ENCODE results near the gene SGTB.

The SGTB gene

DNA sequence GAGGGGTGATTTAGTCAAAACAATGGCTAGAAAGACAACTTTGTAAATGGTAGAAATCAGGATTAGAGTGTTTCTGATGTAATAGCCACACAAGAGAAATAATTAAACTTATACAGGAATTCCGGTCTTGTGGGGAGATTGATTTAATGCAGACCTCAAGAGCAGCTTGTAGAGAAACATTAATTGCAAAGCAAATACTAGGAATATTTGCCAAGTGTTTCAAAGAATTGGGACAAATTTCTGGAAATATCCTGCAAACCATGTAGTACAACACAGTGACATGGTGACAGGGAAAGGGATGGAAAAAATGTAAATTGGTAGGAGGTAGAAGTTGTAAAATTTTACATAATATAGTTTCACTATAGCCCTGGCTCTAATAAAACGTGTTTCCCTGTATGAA, 29.0 kb upstream of the SGTB start:
- Histone ChIP-seq H2BK120ac (ENCODE audit: low read depth, low read length) (no peak overlapping the region), H3K4ac (ENCODE audit: low read length) (no peak overlapping the region), H3K23ac (ENCODE audit: low read depth, low read length, poor library complexity) (no peak overlapping the region), H2BK5ac (ENCODE audit: low read length) (no peak overlapping the region), H2BK12ac (ENCODE audit: low read length) (no peak overlapping the region), H3K27me3 (ENCODE audit: control insufficient read depth in 3 of 3, insufficient read depth in 3 of 3, low read depth in 1 of 3, low read length in 3 of 3) (no peaks in the 10 kb centered on the region), H2AK5ac (ENCODE audit: low read depth, low read length) (no peak overlapping the region), H3K18ac (ENCODE audit: low read length) (no peak overlapping the region), H3K14ac (ENCODE audit: low read length) (no peak overlapping the region), H3K9ac (ENCODE audit: low read depth, low read length, poor library complexity) (no peak overlapping the region), H3K4me2 (ENCODE audit: insufficient read depth, low read length, poor library complexity, severe bottlenecking) (no peak overlapping the region), H3K4me1 (ENCODE audit: control insufficient read depth in 2 of 2, insufficient read depth in 1 of 2, low read depth in 1 of 2, low read length in 2 of 2) (peaks cover 0 to 3% of the 10 kb centered on the region in 2 donors), H4K91ac (ENCODE audit: low read depth, low read length, poor library complexity) (no peak overlapping the region), H3K4me3 (ENCODE audit: low read length in 2 of 2) (no peak overlapping the region), H2BK15ac (ENCODE audit: low read length) (no peak overlapping the region), H3K79me1 (ENCODE audit: low read depth, low read length) (no peaks in the 10 kb centered on the region), H4K8ac (ENCODE audit: low read depth, low read length) (no peak overlapping the region), H2AFZ (ENCODE audit: low read length) (no peak overlapping the region), H3K27ac (replicated peaks; ENCODE audit: low read length) (no peak overlapping the region), H3K36me3 (replicated peaks in 1 of 2; ENCODE audit: control insufficient read depth in 2 of 2, insufficient read depth in 2 of 2, low read length in 2 of 2) (no peaks in the 10 kb centered on the region), H3K9me3 (replicated peaks in 1 of 2; ENCODE audit: control insufficient read depth in 2 of 2, insufficient read depth in 1 of 2, low read depth in 1 of 2, low read length in 2 of 2) (peaks cover 0 to 2% of the 10 kb centered on the region in 2 donors)
- no CpG with 5 or more reads among the region's 2 CpGs for WGBS, 2 donors (ENCODE audit: extremely low coverage in 2 of 2, insufficient read length in 2 of 2, insufficient replicate concordance in 1 of 2)
- no peak for DNase-seq (ENCODE audit: low spot score)

DNA sequence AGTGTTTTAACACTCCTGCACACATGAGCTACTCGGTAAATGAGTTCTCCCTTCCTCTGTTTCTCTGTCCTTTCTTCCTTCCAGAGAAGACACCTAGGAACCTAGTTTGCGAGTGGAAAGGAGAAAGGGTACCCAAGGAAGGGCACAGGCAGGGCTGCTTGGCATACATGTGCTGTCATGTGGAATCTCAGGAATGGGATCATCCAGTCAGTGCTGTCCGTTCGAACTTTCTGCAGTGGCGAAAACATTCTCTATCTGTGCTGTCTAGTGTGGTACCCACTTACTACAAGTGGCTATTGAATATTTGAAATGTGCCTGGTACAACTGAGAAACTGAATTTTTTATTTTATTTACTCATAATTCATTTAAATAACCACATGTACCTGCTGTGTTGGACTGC, 28.0 kb upstream of the SGTB start:
- Histone ChIP-seq H2AK5ac (ENCODE audit: low read depth, low read length) (no peak overlapping the region), H3K36me3 (replicated peaks in 1 of 2; ENCODE audit: control insufficient read depth in 2 of 2, insufficient read depth in 2 of 2, low read length in 2 of 2) (no peaks in the 10 kb centered on the region), H3K4me2 (ENCODE audit: insufficient read depth, low read length, poor library complexity, severe bottlenecking) (no peak overlapping the region), H3K27ac (replicated peaks; ENCODE audit: low read length) (no peak overlapping the region), H2BK15ac (ENCODE audit: low read length) (no peak overlapping the region), H3K23ac (ENCODE audit: low read depth, low read length, poor library complexity) (no peak overlapping the region), H2BK12ac (ENCODE audit: low read length) (no peak overlapping the region), H4K8ac (ENCODE audit: low read depth, low read length) (no peak overlapping the region), H3K79me1 (ENCODE audit: low read depth, low read length) (no peaks in the 10 kb centered on the region), H3K4me3 (ENCODE audit: low read length in 2 of 2) (no peak overlapping the region), H4K91ac (ENCODE audit: low read depth, low read length, poor library complexity) (no peak overlapping the region), H3K4ac (ENCODE audit: low read length) (no peak overlapping the region), H3K27me3 (ENCODE audit: control insufficient read depth in 3 of 3, insufficient read depth in 3 of 3, low read depth in 1 of 3, low read length in 3 of 3) (no peaks in the 10 kb centered on the region), H3K9me3 (replicated peaks in 1 of 2; ENCODE audit: control insufficient read depth in 2 of 2, insufficient read depth in 1 of 2, low read depth in 1 of 2, low read length in 2 of 2) (peaks cover 0 to 2% of the 10 kb centered on the region in 2 donors), H3K9ac (ENCODE audit: low read depth, low read length, poor library complexity) (no peak overlapping the region), H3K14ac (ENCODE audit: low read length) (no peak overlapping the region), H3K18ac (ENCODE audit: low read length) (no peak overlapping the region), H2BK120ac (ENCODE audit: low read depth, low read length) (no peak overlapping the region), H2AFZ (ENCODE audit: low read length) (no peak overlapping the region), H3K4me1 (ENCODE audit: control insufficient read depth in 2 of 2, insufficient read depth in 1 of 2, low read depth in 1 of 2, low read length in 2 of 2) (peaks cover 0 to 2% of the 10 kb centered on the region in 2 donors), H2BK5ac (ENCODE audit: low read length) (no peak overlapping the region)
- no peak for DNase-seq (ENCODE audit: low spot score)
- whole genome bisulfite sequencing, 2 donors (ENCODE audit: extremely low coverage in 2 of 2, insufficient read length in 2 of 2, insufficient replicate concordance in 1 of 2): no CpG with 5 or more reads among the region's 5 CpGs

DNA sequence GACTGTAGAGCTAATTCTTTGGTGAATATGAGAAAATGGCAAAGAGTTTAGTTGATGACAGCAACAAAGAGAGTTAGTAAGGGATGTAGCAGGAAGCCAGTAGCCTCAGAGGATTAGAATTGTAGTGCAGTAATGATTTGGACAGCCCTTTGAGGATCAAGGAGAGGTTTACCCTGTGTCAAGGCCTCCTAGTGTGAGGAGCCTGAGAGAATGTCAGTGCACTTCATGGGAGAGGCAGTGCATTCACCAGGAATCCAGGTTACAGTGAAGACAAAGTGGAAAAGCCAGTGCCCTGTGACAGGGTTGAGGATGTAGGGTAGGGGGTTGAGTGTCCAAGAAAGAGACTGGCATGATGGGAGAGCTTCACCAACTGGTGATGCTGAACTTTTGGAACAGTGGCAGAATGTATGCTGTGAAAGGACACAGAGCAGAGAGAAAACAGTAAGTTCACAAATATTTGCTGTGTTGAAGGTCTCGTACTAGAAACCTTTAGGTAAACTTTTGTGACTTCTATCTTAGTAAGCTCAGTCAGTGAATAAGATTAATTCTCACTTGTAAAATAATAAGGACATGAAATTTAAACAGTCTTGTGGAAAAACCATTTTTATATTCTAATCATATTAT, 27.4 kb upstream of the SGTB start:
- no peak for DNase-seq (ENCODE audit: low spot score)
- Histone ChIP-seq H3K27me3 (ENCODE audit: control insufficient read depth in 3 of 3, insufficient read depth in 3 of 3, low read depth in 1 of 3, low read length in 3 of 3) (no peaks in the 10 kb centered on the region), H3K4me1 (ENCODE audit: control insufficient read depth in 2 of 2, insufficient read depth in 1 of 2, low read depth in 1 of 2, low read length in 2 of 2) (peaks cover 0 to 2% of the 10 kb centered on the region in 2 donors), H4K8ac (ENCODE audit: low read depth, low read length) (no peak overlapping the region), H3K14ac (ENCODE audit: low read length) (no peak overlapping the region), H3K18ac (ENCODE audit: low read length) (peak overlapping the region; percentile 27), H3K27ac (replicated peaks; ENCODE audit: low read length) (no peak overlapping the region), H3K4ac (ENCODE audit: low read length) (no peak overlapping the region), H3K4me3 (ENCODE audit: low read length in 2 of 2) (no peak overlapping the region), H2BK120ac (ENCODE audit: low read depth, low read length) (no peak overlapping the region), H2AK5ac (ENCODE audit: low read depth, low read length) (no peak overlapping the region), H3K9me3 (replicated peaks in 1 of 2; ENCODE audit: control insufficient read depth in 2 of 2, insufficient read depth in 1 of 2, low read depth in 1 of 2, low read length in 2 of 2) (peaks cover 0 to 2% of the 10 kb centered on the region in 2 donors), H2BK5ac (ENCODE audit: low read length) (no peak overlapping the region), H3K4me2 (ENCODE audit: insufficient read depth, low read length, poor library complexity, severe bottlenecking) (no peak overlapping the region), H2BK12ac (ENCODE audit: low read length) (no peak overlapping the region), H3K36me3 (replicated peaks in 1 of 2; ENCODE audit: control insufficient read depth in 2 of 2, insufficient read depth in 2 of 2, low read length in 2 of 2) (no peaks in the 10 kb centered on the region), H2BK15ac (ENCODE audit: low read length) (no peak overlapping the region), H2AFZ (ENCODE audit: low read length) (no peak overlapping the region), H3K23ac (ENCODE audit: low read depth, low read length, poor library complexity) (no peak overlapping the region), H3K9ac (ENCODE audit: low read depth, low read length, poor library complexity) (no peak overlapping the region), H4K91ac (ENCODE audit: low read depth, low read length, poor library complexity) (no peak overlapping the region), H3K79me1 (ENCODE audit: low read depth, low read length) (no peaks in the 10 kb centered on the region)
- WGBS, 2 donors (ENCODE audit: extremely low coverage in 2 of 2, insufficient read length in 2 of 2, insufficient replicate concordance in 1 of 2): no CpG with 5 or more reads among the region's 1 CpG

DNA sequence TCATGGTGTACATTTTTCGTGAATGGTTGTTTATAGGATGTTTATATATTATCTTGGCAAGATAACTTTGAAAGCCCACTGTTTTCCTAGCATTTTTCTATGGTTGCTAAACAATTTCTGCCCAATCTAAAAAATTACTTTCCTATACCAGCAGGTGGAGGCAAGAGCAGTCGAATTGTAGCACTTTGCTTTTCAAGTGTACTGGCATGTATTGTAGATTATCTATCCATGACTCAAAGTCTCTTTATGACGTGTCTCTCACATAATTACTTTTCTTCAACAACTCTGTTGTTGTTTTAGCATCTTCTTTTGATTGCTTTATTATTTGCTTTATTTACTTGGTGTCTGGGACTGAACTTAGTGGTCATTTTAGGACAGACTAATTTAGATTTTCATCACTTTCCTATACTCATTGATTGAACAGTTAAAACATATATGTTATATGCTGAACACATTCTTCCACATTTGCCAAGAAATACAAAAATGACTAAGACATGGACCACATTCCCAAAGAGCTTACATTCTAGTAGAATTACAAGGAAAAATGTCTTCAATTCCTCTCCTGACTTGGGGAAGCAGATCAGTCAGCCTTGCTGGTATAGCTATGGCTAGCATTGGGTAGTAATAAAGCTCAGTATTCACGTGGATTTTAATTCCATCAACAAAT, 20.8 kb upstream of the SGTB start:
- Histone ChIP-seq H2AK5ac (ENCODE audit: low read depth, low read length) (no peak overlapping the region), H4K8ac (ENCODE audit: low read depth, low read length) (no peak overlapping the region), H3K4me2 (ENCODE audit: insufficient read depth, low read length, poor library complexity, severe bottlenecking) (no peak overlapping the region), H3K9me3 (replicated peaks in 1 of 2; ENCODE audit: control insufficient read depth in 2 of 2, insufficient read depth in 1 of 2, low read depth in 1 of 2, low read length in 2 of 2) (peaks cover 2 to 5% of the 10 kb centered on the region in 2 donors), H2AFZ (ENCODE audit: low read length) (no peak overlapping the region), H2BK5ac (ENCODE audit: low read length) (no peak overlapping the region), H3K4me3 (ENCODE audit: low read length in 2 of 2) (no peak overlapping the region), H3K36me3 (replicated peaks in 1 of 2; ENCODE audit: control insufficient read depth in 2 of 2, insufficient read depth in 2 of 2, low read length in 2 of 2) (no peaks in the 10 kb centered on the region), H3K4me1 (ENCODE audit: control insufficient read depth in 2 of 2, insufficient read depth in 1 of 2, low read depth in 1 of 2, low read length in 2 of 2) (no peaks in the 10 kb centered on the region), H2BK15ac (ENCODE audit: low read length) (no peak overlapping the region), H3K18ac (ENCODE audit: low read length) (no peak overlapping the region), H3K14ac (ENCODE audit: low read length) (no peak overlapping the region), H3K27ac (replicated peaks; ENCODE audit: low read length) (no peak overlapping the region), H2BK120ac (ENCODE audit: low read depth, low read length) (no peak overlapping the region), H2BK12ac (ENCODE audit: low read length) (no peak overlapping the region), H3K27me3 (ENCODE audit: control insufficient read depth in 3 of 3, insufficient read depth in 3 of 3, low read depth in 1 of 3, low read length in 3 of 3) (no peaks in the 10 kb centered on the region), H3K23ac (ENCODE audit: low read depth, low read length, poor library complexity) (no peak overlapping the region), H3K9ac (ENCODE audit: low read depth, low read length, poor library complexity) (no peak overlapping the region), H3K4ac (ENCODE audit: low read length) (no peak overlapping the region), H3K79me1 (ENCODE audit: low read depth, low read length) (no peaks in the 10 kb centered on the region), H4K91ac (ENCODE audit: low read depth, low read length, poor library complexity) (no peak overlapping the region)
- no CpG with 5 or more reads among the region's 4 CpGs for WGBS, 2 donors (ENCODE audit: extremely low coverage in 2 of 2, insufficient read length in 2 of 2, insufficient replicate concordance in 1 of 2)
- no peak for DNase-seq (ENCODE audit: low spot score)

Data from neuronal stem cell (in vitro differentiated cells).